Skin of body (tissue), 2 donors: ENCODE data around the gene TRAK1. TPM values are rescaled to one million over a fixed set of nuclear protein-coding genes. Genes with fewer than 3 reads are reported as not detected.

Source experiments
- DNase-seq: peaks from one replicate; lab custom pipeline; 2025; lab: John Stamatoyannopoulos, UW
- total RNA-seq: library from RNA; depleted of rRNA; stranded (reverse); fragments of >200 nt; gene quantifications from one replicate; pipeline ENCODE4 v1.2.3, GENCODE V29; 2014

TRAK1 gene
- total RNA-seq, 1 donor from 2014 or later, result 36.4 TPM

DNA sequence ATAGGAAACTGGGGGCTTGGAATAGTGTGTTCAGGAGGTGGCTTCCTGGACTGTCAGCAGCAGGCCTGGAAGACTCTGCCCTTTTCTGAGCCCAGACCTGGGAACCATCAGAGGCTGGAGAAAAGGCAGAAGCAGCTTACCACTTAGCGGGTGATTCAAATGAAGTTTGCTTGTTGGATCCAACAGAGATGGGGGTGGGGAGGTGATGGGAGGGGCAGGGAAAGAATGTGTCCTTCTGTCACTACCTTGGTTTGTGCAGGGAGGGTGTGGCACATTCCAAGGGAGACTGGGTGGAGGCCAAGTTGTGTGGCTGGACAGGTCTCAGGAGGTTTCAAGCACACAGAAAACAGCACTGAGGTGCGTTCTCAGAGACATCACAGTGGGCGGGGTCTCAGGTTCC lies 58.8 kb downstream of the TRAK1 start:
- no peak for DNase-seq

DNA sequence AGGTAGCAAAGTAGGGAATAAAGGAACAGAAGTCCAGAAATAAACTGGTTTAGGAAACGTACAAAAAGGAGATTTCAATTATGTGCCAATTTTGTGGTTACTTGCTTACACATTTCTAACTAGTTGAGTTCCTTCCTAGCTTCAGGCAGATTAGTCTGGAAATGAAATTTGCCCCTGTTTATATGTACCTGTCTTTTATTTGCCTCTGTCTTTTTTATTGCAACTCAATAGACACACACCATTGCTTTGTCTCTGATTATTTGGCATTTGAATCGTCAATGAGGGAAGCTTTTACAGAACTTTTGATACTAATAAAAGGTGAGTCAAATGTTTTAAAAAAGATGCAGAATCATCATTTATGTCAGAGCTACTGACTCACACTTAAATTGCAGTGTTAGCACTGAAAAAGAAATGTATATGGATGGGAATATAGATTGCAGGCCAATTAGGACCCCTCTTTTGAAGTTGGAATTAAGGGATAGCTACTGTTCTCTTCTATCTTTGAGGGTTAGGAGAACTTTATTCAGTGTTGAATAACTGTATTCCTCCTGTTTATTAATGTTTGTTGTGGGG lies 60.5 kb downstream of the TRAK1 start:
- DNase-seq, result no peak

DNA sequence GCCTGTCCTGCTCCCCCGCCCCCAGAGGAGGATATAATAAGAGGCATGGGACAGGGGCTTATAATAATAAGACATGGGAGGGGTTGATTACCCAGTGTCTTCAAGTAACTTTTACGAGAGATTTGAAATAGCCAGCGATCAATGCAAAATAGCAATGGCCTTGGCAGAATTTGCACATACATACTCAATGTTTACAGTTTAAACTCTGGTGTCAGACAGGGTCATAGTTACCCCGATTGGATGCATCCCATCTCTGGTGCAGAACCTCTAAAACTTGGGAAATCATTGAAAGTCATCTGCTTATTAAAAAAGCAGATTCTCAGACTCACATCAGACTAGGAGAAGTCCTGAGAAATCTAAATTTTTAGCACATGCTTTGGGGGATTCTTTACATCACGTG lies 61.0 kb downstream of the TRAK1 start:
- DNase-seq, result no peak

DNA sequence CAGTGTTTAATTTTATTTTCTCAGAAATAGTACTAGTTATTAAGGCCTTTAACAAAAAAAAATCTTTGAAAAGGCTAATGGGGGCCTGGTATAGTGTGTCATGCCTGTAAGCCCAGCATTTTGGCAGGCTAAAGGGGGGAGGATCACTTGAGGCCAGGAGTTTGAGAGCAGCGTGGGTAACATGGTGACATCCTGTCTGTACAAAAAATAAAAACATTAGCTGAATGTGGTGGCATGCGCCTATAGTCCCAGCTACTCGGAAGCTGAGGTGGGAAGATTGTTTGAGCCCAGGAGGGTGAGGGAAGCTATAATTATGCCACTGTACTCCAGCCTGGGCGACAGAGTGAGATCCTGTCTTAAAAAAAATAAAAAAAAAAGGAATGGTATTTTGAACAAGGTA lies 61.9 kb downstream of the TRAK1 start:
- DNase-seq, result no peak

DNA sequence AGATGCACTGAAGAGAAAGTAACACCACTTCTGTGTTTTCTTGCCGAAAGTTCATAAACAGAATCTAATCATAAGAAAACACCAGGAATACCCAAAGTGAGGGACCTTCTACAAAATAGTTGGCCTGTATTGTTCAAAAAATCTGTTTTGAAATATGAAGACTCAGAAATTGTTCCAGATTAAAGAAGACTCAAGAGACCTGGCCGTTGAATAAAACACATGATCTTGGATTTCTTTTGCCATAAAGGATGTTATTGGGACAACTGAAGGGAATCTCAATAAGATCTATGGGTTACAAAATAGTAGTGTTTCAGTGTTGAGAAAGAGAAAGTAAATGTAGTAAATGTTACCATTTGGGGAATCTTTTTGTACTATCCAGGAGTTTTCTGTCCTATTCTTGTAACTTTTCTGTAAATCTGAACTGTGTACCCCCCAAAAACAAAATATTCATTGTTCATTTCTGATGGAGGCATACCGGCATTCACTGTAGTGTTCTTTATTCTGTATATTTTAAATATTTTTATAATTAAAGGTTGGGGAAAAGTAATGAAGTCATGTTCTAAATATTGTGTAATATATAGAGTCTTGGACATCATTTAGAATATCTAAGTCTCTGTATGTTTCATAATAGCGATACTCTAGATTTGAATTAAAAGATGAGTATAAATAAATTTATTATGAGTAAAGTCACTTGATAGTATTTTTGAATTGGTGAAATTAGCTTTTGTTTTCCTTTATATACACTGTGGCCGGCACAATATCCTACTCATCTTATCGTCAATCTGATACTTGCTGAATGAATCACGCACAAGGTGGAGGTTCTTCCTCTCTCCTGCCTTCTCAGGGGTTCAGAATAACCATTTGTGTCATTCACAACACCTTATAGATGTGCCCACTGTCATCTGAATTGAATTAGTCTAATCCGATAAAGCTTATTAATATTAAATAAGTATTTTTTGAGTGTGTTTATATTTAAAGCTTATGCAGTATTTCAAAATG lies 66.7 kb downstream of the TRAK1 start:
- DNase-seq, result peak; percentile 31

DNA sequence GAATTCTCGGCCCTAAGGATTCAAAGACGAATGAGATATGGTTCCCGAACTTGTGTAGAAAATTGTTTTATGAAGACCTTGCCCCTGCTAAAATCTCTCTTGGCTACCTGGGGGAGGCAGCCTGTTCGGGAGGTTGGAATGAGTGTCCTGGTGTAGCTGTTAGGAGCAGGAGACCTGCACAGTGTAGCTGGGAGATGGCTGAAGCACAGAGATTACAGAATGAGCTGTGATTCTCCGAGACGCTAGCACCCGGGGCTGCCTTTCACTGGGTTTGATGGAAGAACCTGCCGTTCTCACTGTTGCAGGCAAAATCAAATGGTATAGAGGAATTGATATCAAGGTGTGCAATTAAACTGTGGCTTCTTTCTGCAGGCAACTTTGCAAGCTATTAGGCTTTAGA lies 68.0 kb downstream of the TRAK1 start:
- DNase-seq, result no peak

DNA sequence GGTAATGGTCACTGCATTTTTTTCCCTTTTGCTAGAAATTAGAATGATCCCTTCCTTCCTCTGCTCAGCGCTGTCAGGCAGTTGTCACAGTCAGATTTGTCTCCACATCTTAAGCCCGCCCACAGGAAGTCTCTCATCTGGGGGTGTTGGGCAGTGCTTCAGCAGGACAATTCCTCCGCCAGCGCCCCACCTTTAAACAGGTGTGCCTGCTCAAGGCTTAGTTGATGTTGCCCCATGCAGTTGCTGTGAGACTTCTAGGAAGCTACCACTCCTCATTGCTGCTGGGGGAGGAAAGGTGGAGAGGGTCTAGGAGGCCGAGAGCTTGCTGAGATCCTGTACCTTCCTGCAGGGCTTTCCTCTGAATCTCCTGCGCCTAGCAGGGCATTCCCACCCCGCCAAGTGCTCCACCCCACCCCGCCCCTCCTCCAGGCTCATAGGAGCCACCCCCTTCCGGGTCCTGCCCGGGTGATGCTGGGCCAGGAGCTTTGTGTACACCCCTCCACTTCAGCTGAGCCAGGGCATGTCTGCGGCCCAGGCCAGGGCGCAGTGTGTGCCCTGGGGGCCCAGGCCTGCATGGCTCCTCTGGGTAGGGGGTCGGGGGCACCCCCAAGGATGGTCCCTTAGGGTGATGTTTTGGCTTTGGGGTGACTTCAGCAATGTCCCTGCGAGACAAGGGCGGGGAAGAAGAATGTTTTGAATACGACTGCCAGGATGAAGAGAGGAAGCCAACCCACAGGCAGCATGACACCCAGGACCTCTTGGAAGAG lies 68.7 kb downstream of the TRAK1 start:
- DNase-seq, result no peak

DNA sequence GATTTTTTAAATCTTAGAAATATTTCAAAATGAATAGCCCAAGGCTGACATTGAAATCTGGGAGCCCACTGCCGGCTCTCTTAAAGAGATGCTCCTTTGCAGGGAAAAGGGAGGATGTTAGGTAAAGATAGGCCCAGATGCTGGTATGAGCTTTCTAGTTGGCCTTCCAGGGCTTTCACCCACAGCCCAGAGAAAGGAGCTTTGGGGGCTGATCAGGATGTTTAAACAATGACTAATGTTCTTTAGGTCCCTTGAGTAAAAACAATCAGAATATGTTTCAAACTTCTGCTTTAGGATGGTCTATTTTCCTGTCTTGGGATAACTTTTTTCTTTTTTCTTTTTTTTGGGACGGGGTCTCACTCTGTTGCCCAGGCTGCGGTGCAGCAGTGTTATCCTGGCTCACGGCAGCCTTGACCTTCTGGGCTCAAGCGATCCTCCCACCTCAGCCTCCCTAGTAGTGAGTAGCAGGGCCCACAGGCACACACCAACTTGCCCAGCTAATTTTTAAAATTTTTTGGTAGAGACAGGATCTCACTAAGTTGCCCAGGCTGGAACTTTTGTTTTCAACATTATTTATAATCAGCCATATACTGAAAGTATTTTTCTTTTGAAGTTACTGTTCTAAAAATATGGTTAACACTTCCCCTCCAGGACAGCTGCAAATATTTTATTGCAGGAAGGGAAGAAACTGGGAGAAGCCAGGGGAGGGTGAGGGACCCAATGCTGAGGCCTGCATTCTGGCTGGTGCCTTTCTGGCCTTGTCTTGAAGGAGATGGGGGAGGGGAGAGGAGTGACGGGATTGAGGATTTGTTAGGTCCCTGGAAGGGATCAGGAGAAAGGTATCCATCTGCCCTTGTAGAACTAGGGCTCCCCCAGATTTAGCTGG lies 70.1 kb downstream of the TRAK1 start:
- no peak for DNase-seq

DNA sequence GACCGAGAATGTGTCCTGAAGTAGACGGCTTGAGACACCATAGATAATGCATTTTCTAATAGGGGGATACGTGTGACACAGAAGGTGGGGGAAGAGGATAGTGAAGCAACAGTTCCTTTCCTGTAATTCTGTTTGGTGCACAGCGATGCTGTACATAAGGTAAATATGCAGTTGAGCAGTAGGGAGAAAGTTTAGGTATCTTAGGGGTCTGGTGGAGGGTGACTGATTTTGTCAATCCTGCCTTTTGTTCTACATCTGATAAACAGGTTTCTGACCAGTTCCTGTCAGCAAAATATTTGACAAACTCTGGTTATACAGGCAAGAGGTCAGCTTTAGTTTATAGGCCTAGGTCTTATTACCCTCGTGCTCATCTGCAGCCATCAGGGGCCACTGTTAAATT lies 71.3 kb downstream of the TRAK1 start:
- no peak for DNase-seq

DNA sequence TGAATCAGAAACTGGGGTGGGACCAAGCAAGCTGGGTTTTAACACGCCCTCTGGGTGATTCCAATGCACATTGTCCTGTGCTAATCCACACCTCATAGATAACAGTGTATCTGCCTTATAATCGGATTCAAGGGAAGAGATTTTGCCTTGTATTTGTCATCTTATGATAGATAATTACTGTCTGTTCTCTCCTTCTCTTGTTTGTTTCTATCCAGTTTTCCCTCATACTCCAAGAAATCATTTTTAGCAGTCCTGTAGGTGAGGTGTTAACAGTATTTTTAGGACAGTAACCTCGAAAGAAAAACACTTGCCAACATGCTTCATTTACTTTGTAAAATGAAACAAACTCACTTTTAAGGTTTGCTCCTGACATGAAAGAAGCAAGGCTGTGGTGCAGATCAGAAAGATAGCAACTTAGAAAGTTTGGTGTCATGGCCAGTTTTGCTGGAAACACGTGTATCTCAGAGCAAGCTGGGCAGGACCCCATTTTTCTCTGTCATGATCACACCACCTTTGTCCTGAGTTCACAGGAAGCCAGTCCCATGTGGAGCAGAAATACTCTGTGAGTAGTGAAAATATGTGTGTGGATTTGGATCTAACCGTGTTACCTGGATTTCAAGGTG lies 72.6 kb downstream of the TRAK1 start:
- no peak for DNase-seq

DNA sequence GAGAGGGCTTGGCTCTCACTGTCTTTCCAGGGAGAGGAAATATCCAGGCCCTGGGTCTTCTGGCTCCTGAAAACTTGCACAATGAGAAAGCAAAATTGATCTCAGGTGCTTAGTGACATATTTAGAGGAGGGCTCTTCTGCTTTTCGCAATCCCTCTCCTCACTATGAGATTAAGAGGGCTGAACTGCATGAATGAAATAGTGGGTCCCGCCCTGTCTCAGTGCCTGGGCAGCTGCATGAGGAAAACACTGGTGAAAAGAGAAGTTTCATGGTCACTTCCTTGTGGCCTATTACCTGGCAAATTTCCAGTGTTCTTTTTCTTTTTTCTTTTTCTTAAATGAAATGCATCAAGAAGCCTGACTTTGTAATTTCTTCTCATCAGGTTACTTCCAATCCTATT lies 73.5 kb downstream of the TRAK1 start:
- no peak for DNase-seq

DNA sequence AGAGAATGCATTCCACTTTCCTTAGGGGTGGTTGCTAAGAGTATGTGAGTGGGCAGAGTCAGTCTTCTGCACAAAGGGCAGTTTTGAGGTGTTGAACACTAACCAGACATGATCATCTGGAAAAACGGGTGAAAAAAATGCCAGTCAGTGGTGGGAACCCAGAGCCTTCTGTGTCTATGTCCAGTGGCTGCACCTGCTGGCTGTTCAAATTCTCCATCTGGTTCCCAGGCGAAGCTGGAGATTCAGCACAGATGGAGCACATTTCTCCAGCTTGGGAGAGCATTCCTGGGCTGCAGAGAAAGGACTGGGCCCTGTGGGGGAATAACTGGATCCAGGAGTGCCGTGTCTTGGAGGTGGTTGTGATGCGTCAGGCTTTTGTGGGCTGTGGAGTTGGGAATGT lies 74.1 kb downstream of the TRAK1 start:
- no peak for DNase-seq

DNA sequence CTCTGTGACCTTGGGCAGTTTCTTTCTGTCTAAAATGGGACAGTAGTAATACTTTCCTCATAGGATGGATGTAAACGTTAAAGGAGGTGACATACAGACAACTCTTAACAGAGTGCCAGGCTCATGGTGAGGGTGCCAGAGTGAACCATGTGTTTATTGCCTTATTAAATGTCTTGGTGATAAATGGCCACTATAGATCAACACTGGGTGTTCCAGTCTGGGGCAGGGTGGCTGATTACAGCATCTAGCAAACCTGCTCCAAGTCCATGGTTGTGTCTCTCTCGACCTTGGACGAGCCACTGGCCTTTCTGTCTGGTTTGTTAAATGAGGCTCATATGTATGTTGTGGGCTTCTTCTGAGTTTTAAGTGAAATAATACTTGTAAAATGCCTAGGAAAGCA lies 75.1 kb downstream of the TRAK1 start:
- no peak for DNase-seq

DNA sequence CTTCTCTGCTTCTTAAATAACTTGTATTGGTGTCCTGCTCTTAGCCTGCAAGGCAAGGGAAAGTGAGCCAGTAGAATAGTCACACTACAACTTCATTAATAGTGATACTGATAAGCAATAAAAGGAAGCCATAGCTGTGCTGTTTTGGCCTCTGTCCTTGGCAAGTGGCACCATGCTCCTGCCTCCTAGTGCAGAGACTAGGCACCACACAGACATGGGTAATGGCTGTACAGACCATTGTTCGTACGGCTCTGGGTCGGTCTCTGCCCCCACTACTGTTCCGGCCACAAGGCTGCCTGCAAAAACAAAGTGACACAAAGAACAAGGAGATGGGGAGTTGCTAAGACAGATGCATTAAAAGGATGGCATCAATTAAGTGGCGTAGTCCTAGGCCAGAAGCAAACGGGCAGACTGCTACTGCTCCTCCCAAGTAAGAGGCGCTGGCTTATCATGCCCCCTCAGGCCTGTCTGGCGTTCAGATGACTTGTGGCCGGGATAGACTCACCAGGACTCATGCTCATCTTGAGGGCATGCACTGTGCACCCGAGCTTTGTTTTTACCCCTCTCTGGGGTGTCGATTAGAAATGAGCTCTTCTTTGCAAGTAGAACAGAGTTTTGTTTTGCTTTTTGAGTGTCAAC lies 75.6 kb downstream of the TRAK1 start:
- DNase-seq, result no peak

DNA sequence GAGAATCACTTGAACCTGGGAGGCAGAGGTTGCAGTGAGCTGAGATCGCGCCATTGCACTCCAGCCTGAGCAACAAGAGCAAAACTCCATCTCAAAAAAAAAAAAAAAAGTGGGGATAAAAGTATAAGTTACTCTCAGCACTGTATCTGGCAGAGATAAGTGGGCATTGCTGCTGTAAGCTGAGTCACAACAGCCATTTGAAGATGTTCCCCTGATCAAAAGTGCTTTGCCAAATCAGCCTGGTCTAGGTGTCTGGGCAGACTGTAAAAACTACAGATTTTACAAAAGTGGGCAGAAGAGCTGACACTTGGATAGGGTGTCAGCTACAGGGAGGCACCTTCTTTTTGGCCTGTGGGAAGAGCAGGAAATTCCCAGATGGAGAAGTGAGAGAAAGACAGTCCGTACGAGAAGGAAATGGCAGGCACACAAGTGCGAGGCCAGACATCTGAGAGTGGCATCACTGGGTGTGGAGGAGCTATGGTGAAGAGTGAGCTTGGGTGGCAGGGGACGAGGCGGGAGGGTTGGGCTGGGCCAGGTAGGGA lies 78.5 kb downstream of the TRAK1 start:
- DNase-seq, result no peak

DNA sequence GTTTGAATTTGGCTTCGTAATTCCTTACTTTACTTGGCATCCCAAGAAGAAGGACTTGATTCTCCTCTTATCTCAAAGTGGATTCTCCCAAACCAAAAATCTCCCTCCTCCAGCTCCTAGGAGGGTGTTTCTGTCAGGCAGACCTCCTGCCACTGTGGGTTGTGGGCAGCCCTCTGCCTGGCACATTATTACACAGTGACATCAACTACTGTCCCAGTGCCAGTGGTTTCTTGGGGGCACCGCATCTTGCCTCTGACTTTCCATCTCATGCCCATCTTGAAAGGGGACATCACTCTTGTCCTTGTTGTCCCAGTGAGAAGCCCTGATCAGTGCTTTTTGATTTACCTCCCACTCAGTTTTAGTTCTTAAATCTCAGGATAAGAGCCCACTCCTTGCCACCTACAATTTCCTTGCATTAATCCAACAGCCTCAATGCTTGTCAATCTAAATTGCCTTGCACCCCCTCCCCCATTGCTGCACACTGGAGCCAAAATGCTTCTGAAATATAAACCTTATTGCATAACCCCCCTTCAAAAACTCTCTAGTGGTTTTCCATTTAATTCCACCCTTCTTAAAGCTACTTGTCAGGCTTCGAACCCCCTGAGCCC lies 81.0 kb downstream of the TRAK1 start:
- no peak for DNase-seq

DNA sequence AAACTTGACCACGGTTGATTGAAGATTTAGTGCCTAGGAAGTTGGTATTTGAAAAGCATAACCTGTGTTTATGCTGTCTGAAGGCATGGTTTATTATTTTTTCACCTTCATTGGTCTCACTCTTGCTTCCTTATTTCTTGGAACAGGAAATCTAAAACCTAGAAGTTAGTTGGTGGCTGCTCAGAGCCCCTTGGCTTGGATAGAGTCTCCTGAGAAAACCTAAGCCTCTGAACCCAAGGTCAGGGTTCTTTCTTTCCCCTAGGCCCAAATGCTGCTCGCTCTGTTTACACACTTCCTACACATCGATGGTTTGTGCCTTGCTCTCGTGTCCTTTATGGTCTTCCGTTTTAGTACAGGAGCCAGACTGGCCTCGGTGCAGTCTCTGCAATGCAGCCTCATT lies 82.2 kb downstream of the TRAK1 start:
- DNase-seq, result no peak

DNA sequence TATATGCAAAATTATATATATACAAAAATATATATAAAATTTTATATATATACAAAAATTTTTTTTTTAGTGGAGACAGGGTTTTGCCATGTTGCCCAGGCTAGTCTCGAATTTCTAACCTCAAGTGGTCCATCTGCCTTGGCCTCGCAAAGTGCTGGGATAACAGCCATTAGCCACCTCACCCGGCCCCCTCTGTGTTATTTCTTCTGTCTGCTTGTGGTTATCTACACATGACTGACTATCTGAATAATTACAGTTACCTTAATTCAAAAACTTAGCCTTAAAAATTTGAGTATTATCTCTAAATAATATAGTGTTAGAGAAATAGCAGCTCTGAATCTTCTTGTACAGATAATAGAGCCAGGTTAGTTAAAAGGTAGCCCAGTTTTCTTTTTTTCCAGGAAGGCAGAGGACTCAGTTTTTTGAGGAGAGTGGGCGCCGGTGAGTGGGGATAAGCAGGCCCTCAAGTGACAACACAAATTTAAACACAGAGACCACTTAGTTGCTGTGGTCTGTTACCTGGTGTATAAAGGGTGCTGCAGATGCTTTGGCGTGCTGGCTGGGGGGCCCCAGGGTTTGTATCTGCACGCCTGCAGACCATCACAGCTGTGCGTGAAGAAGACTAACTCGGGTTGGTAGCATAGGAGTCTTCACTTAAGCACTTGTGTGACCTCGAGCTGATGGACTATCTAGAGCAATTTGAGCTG lies 83.7 kb downstream of the TRAK1 start:
- DNase-seq, result no peak
